ENCODE data around the gene INCA1.
"Not testable (repeated sequence)": the region's sequence is repeated elsewhere in the genome, so short reads cannot be mapped to it uniquely, and the experiment has no call there.

The INCA1 gene, protein sequence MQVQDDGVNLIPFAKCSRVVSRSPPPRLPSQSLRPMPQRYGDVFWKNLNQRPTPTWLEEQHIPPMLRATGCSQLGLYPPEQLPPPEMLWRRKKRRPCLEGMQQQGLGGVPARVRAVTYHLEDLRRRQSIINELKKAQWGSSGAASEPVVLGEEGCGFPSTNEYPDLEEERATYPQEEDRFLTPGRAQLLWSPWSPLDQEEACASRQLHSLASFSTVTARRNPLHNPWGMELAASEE

DNA sequence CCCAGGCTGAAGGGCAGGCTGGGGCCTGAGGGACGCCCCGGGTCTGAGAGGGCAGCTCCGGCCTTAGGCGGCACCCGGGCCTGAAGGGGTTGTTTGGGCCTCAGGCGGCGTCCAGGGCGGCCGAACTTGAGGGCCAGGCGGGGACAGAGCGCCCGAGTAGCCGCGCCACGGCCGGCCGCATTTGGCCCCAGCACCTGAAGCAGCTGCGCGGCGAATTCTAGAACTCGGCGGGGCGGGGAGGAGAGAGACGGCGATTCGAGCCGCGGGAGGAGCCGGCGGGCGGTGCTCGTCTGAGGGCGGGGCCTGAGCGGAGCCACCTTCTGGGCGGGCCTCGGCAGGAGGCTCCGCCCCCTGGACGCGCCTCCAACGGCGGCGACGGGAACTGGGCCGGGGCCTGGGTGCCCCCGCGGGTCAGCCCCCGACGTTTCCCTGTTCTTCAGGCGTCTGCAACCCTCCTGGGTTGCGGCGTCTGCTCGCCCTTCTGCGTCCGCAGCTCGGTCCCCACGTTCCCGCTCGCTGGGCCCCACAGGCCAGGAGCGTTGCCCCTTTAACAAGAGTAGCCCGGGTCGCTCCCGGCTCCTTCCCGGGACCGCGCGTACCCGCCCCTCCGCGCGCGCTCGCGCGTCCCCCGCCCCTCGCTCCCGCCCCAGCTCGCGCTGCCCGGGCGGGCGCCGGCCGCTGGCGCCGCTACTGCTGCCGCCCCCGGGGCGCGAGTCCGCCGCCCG, at the start of gene INCA1, which contains the start of gene KIF1C:
INCA1 (minus strand) TSS at position 221 of the 725 bp plus-strand sequence. CDS start 3,085 bp downstream, outside the sequence.
KIF1C (plus strand) TSS at position 649 of the 725 bp plus-strand sequence. CDS start 2,297 bp downstream, outside the sequence.
- DNase-seq: peak; percentile 76 to 82

- no peak for DNase-seq
These were observed 48.2 kb upstream of the INCA1 start for GRCh38 chr17:5045496-5045895.

GRCh38 chr17:5044630-5045029, 47.3 kb upstream of the INCA1 start:
- DNase-seq: no peak

- no peak for DNase-seq
These were observed 46.2 kb upstream of the INCA1 start for GRCh38 chr17:5043524-5043923.

GRCh38 chr17:5042157-5043022, 45.1 kb upstream of the INCA1 start:
- no peak for DNase-seq

- no peak for DNase-seq
These were observed 38.0 kb upstream of the INCA1 start, which contains the start of gene SLC52A1 for GRCh38 chr17:5035315-5035714. SLC52A1 (minus strand) TSS chr17:5035426; CDS start chr17:5034606, 820 bp downstream.

- DNase-seq: no peak
These were observed 37.3 kb upstream of the INCA1 start for GRCh38 chr17:5034651-5035050.

DNA sequence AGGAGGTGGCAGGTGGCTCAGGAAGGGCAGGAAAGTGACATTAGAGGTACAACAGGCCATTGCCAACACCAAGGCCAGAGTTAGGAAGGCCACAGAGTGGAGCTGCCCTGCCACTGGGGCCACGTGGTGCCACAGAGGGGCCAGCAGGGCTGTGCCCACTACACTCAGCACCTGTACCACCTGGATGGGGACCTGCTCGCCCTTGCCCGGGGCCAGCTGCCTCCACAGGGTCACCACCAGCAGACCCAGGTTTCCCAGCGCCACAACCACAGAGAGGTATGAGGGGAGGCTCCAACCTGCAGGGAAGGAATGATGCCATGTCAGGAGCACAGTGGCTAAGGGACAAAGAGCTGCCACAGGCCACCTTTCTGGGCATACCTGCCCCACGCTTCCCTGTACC, 36.7 kb upstream of the INCA1 start:
- DNase-seq: no peak

DNA sequence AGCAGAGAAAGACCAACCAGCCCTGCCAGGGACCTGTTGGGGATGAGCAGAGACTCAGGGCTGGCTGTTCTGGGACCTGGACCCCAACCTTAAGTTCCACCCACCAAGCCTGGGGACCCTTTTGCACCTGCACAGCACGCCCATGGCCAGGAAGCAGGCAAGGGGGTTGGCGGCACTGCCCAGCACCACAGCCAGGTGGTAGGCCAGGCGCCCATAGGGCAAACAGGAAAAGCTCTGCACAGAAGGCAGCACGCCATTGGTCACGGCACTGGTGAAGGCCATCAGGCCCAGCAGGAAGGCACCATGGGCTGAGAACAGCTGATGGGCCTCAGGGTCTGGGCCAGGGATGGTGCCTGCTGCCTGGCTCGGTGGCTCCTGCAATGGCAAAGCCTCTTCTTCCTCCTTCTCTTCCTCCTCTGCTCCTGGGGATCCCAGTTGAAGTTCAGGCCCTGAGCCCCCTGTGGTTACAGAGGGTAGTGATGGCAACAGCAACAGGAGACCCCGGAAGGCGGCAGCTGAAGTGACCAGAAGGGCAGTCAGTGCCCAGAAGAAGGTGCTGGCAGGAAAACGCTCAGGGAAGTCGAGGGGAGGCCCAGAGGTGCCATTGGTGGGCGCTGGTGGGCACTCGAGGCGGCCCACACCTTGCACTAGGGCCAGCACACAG, 36.2 kb upstream of the INCA1 start:
- DNase-seq: no peak

- DNase-seq: no peak
These were observed 35.5 kb upstream of the INCA1 start for GRCh38 chr17:5032865-5033264.

DNA sequence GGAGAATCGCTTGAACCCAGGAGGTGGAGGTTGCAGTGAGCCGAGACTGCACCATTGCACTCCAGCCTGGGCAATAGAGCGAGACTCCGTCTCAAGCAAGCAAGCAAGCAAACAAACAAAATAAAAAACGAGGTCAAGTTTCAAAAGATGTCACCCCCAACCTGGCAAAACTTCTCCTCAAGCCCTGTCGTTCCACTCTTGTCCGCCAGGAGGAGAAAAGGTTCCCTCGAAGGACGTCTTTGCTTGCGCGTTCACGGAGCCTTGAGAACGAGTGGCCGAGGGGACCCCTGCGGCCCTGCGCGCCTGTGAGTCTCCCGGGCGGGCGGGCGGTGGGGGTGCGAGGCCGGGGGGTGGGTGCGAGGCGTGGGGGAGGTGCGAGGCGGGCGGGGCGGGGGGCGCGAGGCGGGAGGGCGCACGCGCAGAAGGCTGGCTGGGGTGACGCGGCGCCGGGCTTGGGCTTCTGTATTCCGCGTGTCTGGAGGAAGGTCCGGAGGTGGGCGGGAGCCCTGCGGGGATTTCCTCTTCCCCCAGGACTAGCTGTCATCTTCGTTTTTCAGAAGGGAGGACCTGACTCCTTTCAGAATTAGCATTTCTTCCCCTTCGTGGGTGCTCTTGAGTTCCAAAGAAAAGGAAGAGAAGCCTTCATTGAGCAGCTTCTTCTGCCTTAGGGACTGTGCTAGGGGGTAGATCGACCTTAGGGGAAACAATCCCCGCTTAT, 34.2 kb upstream of the INCA1 start:
- peak; percentile 28 to 44 for DNase-seq

DNA sequence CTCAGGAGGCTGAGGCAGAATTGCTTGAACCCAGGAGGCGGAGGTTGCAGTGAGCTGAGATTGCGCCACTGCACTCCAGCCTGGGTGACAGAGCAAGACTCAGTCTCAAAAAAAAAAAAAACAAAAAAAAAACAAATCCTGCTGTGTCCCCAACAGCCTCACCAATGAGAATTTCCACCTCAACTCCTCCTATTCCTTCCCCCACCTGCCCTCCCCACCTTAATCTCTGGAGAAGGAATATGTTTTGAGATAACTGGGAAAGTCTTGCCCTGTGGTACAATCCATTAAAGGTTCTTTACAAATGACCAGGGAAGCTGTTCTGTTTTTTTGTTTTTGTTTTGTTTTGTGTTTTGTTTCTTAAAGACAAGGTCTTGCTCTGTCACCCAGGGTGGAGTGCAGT, 32.8 kb upstream of the INCA1 start:
- DNase-seq: not testable (repeated sequence)

DNA sequence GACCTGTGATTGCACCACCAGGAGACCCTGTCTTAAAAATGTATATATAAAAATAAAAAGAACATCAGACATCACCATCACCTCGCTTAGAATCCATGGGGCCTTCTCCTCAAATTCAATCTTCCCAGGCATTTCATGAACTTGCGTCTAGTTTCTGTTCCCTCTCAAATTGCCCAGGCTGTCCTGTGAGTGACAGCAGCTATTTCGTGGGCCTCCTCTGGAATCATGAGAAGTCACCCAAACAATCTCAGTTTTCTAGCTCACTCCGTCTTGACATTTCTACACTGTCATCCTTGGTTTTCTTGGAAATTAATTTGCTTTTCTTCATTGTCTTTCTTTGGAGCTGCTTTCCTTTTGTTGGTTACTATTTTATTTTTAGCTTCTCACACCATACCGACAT, 30.6 kb upstream of the INCA1 start:
- DNase-seq: no peak

- DNase-seq: no peak
These were observed 30.0 kb upstream of the INCA1 start for GRCh38 chr17:5027299-5027698.

GRCh38 chr17:5024604-5025003, 27.3 kb upstream of the INCA1 start:
- DNase-seq: no peak

DNA sequence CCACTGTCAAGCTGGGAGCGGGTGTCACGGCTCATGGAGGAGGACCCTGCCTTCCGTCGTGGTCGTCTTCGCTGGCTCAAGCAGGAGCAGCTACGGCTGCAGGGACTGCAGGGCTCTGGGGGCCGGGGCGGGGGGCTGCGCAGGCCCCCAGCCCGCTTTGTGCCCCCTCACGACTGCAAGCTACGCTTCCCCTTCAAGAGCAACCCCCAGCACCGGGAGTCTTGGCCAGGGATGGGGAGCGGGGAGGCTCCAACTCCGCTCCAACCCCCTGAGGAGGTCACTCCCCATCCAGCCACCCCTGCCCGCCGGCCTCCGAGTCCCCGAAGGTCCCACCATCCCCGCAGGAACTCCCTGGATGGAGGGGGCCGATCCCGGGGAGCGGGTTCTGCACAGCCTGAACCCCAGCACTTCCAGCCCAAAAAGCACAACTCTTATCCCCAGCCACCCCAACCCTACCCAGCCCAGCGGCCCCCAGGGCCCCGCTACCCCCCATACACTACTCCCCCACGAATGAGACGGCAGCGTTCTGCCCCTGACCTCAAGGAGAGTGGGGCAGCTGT, 26.3 kb upstream of the INCA1 start:
- DNase-seq: no peak

- DNase-seq: no peak
These were observed 24.9 kb upstream of the INCA1 start for GRCh38 chr17:5022171-5022711.

GRCh38 chr17:5020502-5021023, 23.2 kb upstream of the INCA1 start:
- DNase-seq: no peak

DNA sequence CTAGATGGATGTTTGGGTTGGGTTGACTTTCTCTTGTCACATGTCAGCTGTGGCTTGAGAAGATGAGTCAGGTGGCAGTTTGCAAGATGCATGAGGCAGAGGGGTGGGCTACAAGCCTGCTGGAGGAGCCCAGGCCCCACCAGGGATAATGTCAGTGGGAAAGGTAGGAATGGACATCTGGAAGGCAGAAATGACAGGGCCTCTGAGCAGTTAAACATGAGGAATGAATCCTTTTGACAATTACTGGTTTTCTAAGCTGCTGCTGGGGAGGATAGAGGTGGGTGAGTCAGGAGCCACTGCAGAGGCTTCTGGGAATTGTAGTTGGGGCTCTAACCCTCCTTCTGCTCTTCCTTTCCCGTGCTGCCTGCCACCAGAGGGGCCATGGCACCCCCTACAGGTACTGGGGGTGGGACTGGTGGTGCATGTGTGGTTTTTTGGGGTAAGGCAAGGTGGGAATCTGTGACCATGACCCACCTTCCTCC, 22.2 kb upstream of the INCA1 start:
- DNase-seq: no peak

DNA sequence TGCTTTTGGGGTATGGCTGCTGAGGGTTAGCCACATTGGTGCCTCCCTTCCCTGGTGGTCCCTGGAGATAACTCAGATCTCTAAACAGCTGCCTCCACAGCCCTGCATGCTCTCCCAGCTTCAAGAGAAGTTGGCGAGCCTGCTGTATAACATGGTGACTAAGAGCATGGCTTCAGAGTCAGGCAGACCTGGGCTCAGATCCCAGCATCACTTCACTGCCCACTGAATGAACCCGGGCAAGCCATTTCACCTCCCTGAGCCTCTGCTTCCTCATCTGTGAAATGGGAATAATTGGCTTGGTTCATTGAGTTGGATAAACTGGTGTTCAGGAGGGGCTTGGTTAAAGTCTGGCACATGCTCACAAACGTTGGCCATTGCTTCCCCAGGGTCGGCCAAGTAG, 17.0 kb upstream of the INCA1 start:
- no peak for DNase-seq

DNA sequence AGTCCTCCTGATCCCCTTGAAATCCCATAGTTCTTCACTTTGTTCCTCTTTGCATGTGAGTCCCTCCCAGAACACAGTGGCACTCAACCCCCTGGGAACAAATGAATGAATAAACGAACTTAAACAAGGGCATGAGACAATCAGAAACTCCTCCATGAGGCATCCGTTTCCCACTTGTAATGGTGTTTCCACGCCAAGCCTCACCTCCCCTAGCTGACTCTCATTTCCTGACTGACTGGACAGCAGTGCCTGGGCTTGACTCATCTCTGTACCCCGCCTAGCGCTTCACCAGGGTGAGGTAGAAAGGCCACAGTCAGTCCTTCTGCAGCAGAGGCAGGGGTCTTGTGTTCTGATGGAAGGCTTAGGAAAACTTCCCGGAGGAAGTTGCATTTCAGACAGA, 14.6 kb upstream of the INCA1 start:
- DNase-seq: no peak
